Chondrocyte (in vitro differentiated cells): ENCODE results near the gene VRK2. TPM values are rescaled to one million over a fixed set of nuclear protein-coding genes. Genes with fewer than 3 reads are reported as not detected.

ENCODE experiments used
- DNase-seq: peaks from one replicate; pipeline ENCODE4 v3.0.0; 2021; ENCODE audit warnings: mixed read lengths, low spot score
- H3K27ac Mint-ChIP-seq: one replicate; pipeline ENCODE4 v1.8.0; 2021; ENCODE audit warnings: mild to moderate bottlenecking, moderate library complexity, mixed read lengths; ENCODE audit not compliant: unreplicated experiment
- H3K27me3 Mint-ChIP-seq: 2 replicates; pipeline ENCODE4 v1.8.0; 2021; ENCODE audit warnings: low read depth, mixed read lengths
- H3K36me3 Mint-ChIP-seq: 2 replicates; pipeline ENCODE4 v1.8.0; 2021; ENCODE audit warnings: low read depth, mixed read lengths
- H3K4me1 Mint-ChIP-seq: 2 replicates; pipeline ENCODE4 v1.8.0; 2021; ENCODE audit warnings: low read depth, mild to moderate bottlenecking, mixed read lengths
- H3K4me3 Mint-ChIP-seq: one replicate; pipeline ENCODE4 v1.8.0; 2021; ENCODE audit warnings: mild to moderate bottlenecking, moderate library complexity, mixed read lengths; ENCODE audit not compliant: unreplicated experiment
- H3K9me3 Mint-ChIP-seq: 2 replicates; pipeline ENCODE4 v1.8.0; 2021; ENCODE audit warnings: low read depth, mixed read lengths
- CTCF ChIP-seq: fragments of 200-600 bp; sonication (generic); IDR thresholded peaks from 2 replicates; pipeline ENCODE4 v1.5.0; 2021; ENCODE audit warnings: antibody characterized with exemption, mild to moderate bottlenecking, moderate library complexity
- total RNA-seq: library from RNA; stranded (reverse); gene quantifications from 3 replicates; pipeline ENCODE4 v1.2.1, GENCODE V29; 2021

The VRK2 gene
- total RNA-seq, 1 donor from 2014 or later = 19.3 TPM

- H3K27ac Mint-ChIP-seq = no peak overlapping the region
- H3K36me3 Mint-ChIP-seq = no peaks in the 10 kb centered on the region
- no peaks in the 10 kb centered on the region for H3K27me3 Mint-ChIP-seq
- no peak overlapping the region for H3K4me3 Mint-ChIP-seq
- no peak for DNase-seq
- no peaks in the 10 kb centered on the region for H3K9me3 Mint-ChIP-seq
- no peaks in the 10 kb centered on the region for H3K4me1 Mint-ChIP-seq
- no peak for TF ChIP-seq CTCF
Observed at GRCh38 chr2:58025150-58025933, 21.3 kb upstream of the VRK2 start.

GRCh38 chr2:58027029-58027428 is 19.6 kb upstream of the VRK2 start:
- no peak overlapping the region for H3K27ac Mint-ChIP-seq
- TF ChIP-seq CTCF = no peak
- no peaks in the 10 kb centered on the region for H3K27me3 Mint-ChIP-seq
- no peak for DNase-seq
- no peaks in the 10 kb centered on the region for H3K36me3 Mint-ChIP-seq
- peaks cover 4% of the 10 kb centered on the region for H3K9me3 Mint-ChIP-seq
- peaks cover 6% of the 10 kb centered on the region for H3K4me1 Mint-ChIP-seq
- no peak overlapping the region for H3K4me3 Mint-ChIP-seq

DNA sequence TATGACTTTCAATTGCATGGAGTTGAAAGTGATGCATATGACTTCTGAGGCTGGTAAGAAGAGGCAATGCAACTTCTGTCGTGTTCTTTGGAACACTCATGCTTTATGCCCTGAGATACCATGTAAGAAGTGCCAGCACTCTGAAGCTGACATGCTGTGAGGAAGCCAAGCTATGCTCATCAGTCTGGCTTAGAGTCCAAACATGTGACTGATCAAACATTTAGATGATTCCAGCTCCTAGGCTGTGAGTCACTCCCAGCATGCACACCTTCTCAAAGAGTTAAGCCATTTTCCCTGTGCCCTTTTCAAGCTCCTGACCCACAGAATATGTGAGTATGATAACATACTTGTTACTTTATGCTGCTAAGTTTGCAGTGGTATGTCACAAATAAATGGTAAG is 15.8 kb upstream of the VRK2 start:
- TF ChIP-seq CTCF = no peak
- Mint-ChIP-seq H3K36me3 (no peaks in the 10 kb centered on the region), H3K27me3 (no peaks in the 10 kb centered on the region)

GRCh38 chr2:58032016-58032763 is 14.4 kb upstream of the VRK2 start:
- no peak for TF ChIP-seq CTCF
- no peaks in the 10 kb centered on the region for H3K36me3 Mint-ChIP-seq
- H3K9me3 Mint-ChIP-seq = peaks cover 10% of the 10 kb centered on the region
- peak overlapping the region; percentile 58 for H3K27ac Mint-ChIP-seq
- no peak for DNase-seq
- no peaks in the 10 kb centered on the region for H3K27me3 Mint-ChIP-seq
- peaks cover 10% of the 10 kb centered on the region for H3K4me1 Mint-ChIP-seq
- no peak overlapping the region for H3K4me3 Mint-ChIP-seq

More for the DNA sequence above, 15.8 kb upstream of the VRK2 start:
- H3K27ac Mint-ChIP-seq = no peak overlapping the region
- H3K4me1 Mint-ChIP-seq = peaks cover 10% of the 10 kb centered on the region
- no peak overlapping the region for H3K4me3 Mint-ChIP-seq
- DNase-seq = no peak
- peaks cover 10% of the 10 kb centered on the region for H3K9me3 Mint-ChIP-seq

DNA sequence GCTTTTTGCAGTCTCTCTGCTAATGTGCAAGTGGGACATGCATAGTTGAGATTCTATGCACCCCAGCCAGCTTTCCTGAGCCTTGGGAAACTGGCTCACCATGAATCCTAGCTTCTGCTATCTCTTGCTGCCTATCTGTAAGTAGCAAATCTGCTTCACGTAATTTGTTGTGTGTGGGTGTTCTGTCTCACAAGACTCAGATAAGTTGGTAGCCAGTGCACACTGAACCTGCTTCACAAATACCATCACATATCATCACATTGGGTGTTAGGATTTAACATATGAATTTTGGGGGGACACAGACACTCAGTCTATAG is 13.9 kb upstream of the VRK2 start:
- H3K27ac Mint-ChIP-seq = no peak overlapping the region
- peaks cover 10% of the 10 kb centered on the region for H3K9me3 Mint-ChIP-seq
- H3K4me1 Mint-ChIP-seq = peaks cover 10% of the 10 kb centered on the region
- no peaks in the 10 kb centered on the region for H3K27me3 Mint-ChIP-seq
- H3K36me3 Mint-ChIP-seq = no peaks in the 10 kb centered on the region
- no peak for DNase-seq
- no peak overlapping the region for H3K4me3 Mint-ChIP-seq
- TF ChIP-seq CTCF = no peak
